SK-N-MC (cell line): ENCODE results near the gene SERPINA5.

Experiments used
- EZH2 ChIP-seq: fragments of 200-600 bp; sonication (generic); IDR thresholded peaks from one replicate; pipeline ENCODE4 v1.6.1; 2017; ENCODE audit warnings: antibody characterized with exemption
- FOXP2 ChIP-seq: optimal IDR thresholded peaks from 2 replicates; pipeline ENCODE3; 2011; ENCODE audit warnings: mild to moderate bottlenecking, moderate library complexity; ENCODE audit not compliant: insufficient read depth; ENCODE audit errors: extremely low read length, control extremely low read depth

- no peak for TF ChIP-seq EZH2
- TF ChIP-seq FOXP2, result no peak
Observed at GRCh38 chr14:94617366-94617941, 36.2 kb downstream of the SERPINA5 start.
